Left lung (tissue), 10 donors: Measurements from ENCODE around the gene TRPM2. TPM values are rescaled to one million over a fixed set of nuclear protein-coding genes. Genes with fewer than 3 reads are reported as not detected.
A peak's percentile ranks its signal among the peaks of the same experiment; 100 is the strongest.

Experiments used
- ATAC-seq: fragments of 200-7000 bp; cut with Tn5 transposase; one replicate; pipeline ENCODE4 v1.9.1; 2020; ENCODE audit warnings: moderate library complexity
- DNase-seq, 4 donors: peaks; one replicate each; pipeline ENCODE4 v3.0.0-alpha.2; 2013 to 2020
- H3K27ac ChIP-seq, 2 donors: fragments of 200-600 bp; sonication (generic) in 1 of 2; one replicate each; pipeline versions ENCODE4 v1.5.0 to v1.8.0; 2020 to 2021
- H3K27me3 ChIP-seq, 2 donors: fragments of 200-600 bp; sonication (generic) in 1 of 2; one replicate each; pipeline versions ENCODE4 v1.5.0 to v1.8.0; 2020 to 2021
- H3K36me3 ChIP-seq, 2 donors: fragments of 200-600 bp; sonication (generic) in 1 of 2; one replicate each; pipeline versions ENCODE4 v1.5.0 to v1.8.0; 2020 to 2021
- H3K4me1 ChIP-seq, 2 donors: fragments of 200-600 bp; one replicate each; pipeline ENCODE4 v1.8.0; 2021
- H3K4me3 ChIP-seq, 2 donors: fragments of 200-600 bp; sonication (generic) in 1 of 2; one replicate each; pipeline versions ENCODE4 v1.5.0 to v1.8.0; 2020 to 2021; ENCODE audit warnings: mild to moderate bottlenecking in 1 of 2
- H3K9me3 ChIP-seq, 2 donors: fragments of 200-600 bp; sonication (generic) in 1 of 2; one replicate each; pipeline versions ENCODE4 v1.5.0 to v1.8.0; 2020 to 2021
- intact Hi-C, 2 donors: fragments of 100-400 bp; cut with DNase I; formaldehyde crosslinking; loops; one replicate each; pipeline versions ENCODE4 v1.11.2 to v1.14.2; 2022
- polyA plus RNA-seq, 6 donors: library from polyadenylated mRNA; unstranded; fragments of 120-200 nt; gene quantifications; one replicate each; pipeline ENCODE4 v1.2.1, GENCODE V29; 2013; ENCODE audit not compliant: insufficient read length in 6 of 6
- total RNA-seq, 2 donors: library from RNA; stranded (reverse); fragmentation: NEBNext Ultra II Directional; extraction: Animal tissue kit (Norgen Biotek cat#: 25700); gene quantifications; one replicate each; pipeline ENCODE4 v1.2.1, GENCODE V29; 2021
- TF ChIP-seq, protein P1 (sequence below), 2 donors: fragments of 200-600 bp; sonication (generic) in 1 of 2; IDR thresholded peaks; one replicate each; pipeline versions ENCODE4 v1.5.0 to v1.8.0; 2021; ENCODE audit warnings: antibody characterized with exemption in 2 of 2
- donor health status: DM: no; HTN: yes; CAD: no.
- donor health status: DM: no; HTN: no; CAD: no.

Gene TRPM2
- total and polyA plus RNA-seq, 8 donors, result 1.2 to 25.6 (median 1.6) TPM

DNA sequence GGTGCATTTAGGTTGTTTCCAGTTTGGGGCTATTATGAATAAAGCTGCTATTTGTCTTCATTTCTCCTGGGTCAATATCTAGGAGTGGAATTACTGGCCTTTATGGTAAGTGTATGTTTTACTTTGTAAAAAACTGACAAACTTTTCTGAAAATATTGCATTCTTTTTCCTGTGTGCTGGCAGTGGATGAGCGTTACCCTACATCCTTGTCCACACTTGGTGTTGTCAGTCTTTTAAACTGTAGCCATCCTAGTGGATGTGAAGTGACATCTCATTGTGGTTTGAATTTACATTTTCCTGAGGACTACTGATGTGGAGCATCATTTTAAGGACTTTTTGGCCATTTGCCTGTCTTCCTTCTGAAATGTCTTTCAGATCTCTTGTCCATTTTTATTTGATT, 35.9 kb downstream of the TRPM2 start:
- DNase-seq (no peak), ATAC-seq (no peak)
- H3K4me1 ChIP-seq, result peaks cover 0 to 12% of the 10 kb centered on the region in 2 donors
- TF ChIP-seq, protein P1, sequence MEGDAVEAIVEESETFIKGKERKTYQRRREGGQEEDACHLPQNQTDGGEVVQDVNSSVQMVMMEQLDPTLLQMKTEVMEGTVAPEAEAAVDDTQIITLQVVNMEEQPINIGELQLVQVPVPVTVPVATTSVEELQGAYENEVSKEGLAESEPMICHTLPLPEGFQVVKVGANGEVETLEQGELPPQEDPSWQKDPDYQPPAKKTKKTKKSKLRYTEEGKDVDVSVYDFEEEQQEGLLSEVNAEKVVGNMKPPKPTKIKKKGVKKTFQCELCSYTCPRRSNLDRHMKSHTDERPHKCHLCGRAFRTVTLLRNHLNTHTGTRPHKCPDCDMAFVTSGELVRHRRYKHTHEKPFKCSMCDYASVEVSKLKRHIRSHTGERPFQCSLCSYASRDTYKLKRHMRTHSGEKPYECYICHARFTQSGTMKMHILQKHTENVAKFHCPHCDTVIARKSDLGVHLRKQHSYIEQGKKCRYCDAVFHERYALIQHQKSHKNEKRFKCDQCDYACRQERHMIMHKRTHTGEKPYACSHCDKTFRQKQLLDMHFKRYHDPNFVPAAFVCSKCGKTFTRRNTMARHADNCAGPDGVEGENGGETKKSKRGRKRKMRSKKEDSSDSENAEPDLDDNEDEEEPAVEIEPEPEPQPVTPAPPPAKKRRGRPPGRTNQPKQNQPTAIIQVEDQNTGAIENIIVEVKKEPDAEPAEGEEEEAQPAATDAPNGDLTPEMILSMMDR (IDR thresholded peaks at IDR 0.05), result no peak
- H3K36me3 ChIP-seq, result peaks cover 0 to 28% of the 10 kb centered on the region in 2 donors
- no peak overlapping the region for H3K4me3 ChIP-seq
- intact Hi-C loops, result no loop called here
- peaks cover 0 to 30% of the 10 kb centered on the region in 2 donors for H3K9me3 ChIP-seq
- H3K27ac ChIP-seq, result no peak overlapping the region
- H3K27me3 ChIP-seq, result peaks cover 0 to 13% of the 10 kb centered on the region in 2 donors

- Histone ChIP-seq H3K4me1 (peaks cover 0 to 12% of the 10 kb centered on the region in 2 donors), H3K36me3 (peaks cover 0 to 30% of the 10 kb centered on the region in 2 donors), H3K27me3 (peaks cover 0 to 22% of the 10 kb centered on the region in 2 donors), H3K27ac (no peak overlapping the region), H3K4me3 (no peak overlapping the region), H3K9me3 (peaks cover 0 to 15% of the 10 kb centered on the region in 2 donors)
- TF ChIP-seq, protein P1 (IDR thresholded peaks at IDR 0.05), result no peak
- no peak for ATAC-seq
- intact Hi-C loops, result no loop called here
- DNase-seq, result peak in 1 of 4 donors; percentile 34
Observed at GRCh38 chr21:44390886-44391285, 37.5 kb downstream of the TRPM2 start.

DNA sequence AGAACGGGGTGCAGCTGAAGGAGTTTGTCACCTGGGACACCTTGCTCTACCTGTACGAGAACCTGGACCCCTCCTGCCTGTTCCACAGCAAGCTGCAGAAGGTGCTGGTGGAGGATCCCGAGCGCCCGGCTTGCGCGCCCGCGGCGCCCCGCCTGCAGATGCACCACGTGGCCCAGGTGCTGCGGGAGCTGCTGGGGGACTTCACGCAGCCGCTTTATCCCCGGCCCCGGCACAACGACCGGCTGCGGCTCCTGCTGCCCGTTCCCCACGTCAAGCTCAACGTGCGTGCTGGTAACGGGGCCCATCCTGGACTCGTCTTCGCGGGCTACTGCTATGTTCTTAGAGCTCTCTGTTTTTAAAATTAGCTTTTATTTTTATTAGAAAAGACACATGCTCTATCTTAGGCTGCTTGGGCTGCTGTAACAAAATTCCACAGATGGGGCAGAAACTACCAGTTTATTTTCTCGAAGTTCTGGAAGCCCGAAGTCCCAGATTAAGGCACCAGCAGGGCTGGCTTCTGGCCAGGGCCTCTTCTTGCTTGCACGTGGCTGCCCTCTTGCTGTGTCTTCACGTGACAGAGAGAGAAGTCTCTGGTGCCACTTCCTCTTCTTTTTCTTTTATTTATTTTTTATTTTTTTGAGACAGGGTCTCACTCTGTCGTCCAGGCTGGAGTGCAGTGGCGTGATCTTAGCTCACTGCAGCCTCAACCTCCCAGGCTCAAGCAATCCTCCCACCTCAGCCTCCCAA, 38.1 kb downstream of the TRPM2 start:
- peaks cover 0 to 30% of the 10 kb centered on the region in 2 donors for H3K36me3 ChIP-seq
- H3K27ac ChIP-seq, result no peak overlapping the region
- H3K9me3 ChIP-seq, result peaks cover 0 to 8% of the 10 kb centered on the region in 2 donors
- intact Hi-C loops, result no loop called here
- TF ChIP-seq, protein P1 (IDR thresholded peaks at IDR 0.05), result no peak
- H3K4me3 ChIP-seq, result no peak overlapping the region
- peaks cover 0 to 22% of the 10 kb centered on the region in 2 donors for H3K27me3 ChIP-seq
- ATAC-seq (peak; percentile 34), DNase-seq (peak in 3 of 4 donors; percentile 9 to 87 (median 86))
- H3K4me1 ChIP-seq, result peaks cover 0 to 12% of the 10 kb centered on the region in 2 donors

GRCh38 chr21:44392185-44392584, 38.8 kb downstream of the TRPM2 start:
- Histone ChIP-seq H3K4me3 (no peak overlapping the region), H3K36me3 (peaks cover 0 to 31% of the 10 kb centered on the region in 2 donors), H3K27me3 (peaks cover 0 to 22% of the 10 kb centered on the region in 2 donors), H3K4me1 (peaks cover 0 to 12% of the 10 kb centered on the region in 2 donors), H3K9me3 (peaks cover 0 to 2% of the 10 kb centered on the region in 2 donors), H3K27ac (no peak overlapping the region)
- DNase-seq, result peak in 1 of 4 donors; percentile 11
- intact Hi-C loops, result no loop called here
- TF ChIP-seq, protein P1 (IDR thresholded peaks at IDR 0.05), result no peak
- ATAC-seq, result no peak

- Histone ChIP-seq H3K4me3 (no peak overlapping the region), H3K36me3 (peaks cover 0 to 38% of the 10 kb centered on the region in 2 donors), H3K27ac (no peak overlapping the region), H3K9me3 (peaks cover 0 to 2% of the 10 kb centered on the region in 2 donors), H3K27me3 (peaks cover 0 to 22% of the 10 kb centered on the region in 2 donors), H3K4me1 (peaks cover 0 to 12% of the 10 kb centered on the region in 2 donors)
- DNase-seq (no peak), ATAC-seq (no peak)
- intact Hi-C loops, result no loop called here
- TF ChIP-seq, protein P1 (IDR thresholded peaks at IDR 0.05), result no peak
Observed at GRCh38 chr21:44392916-44393315, 39.5 kb downstream of the TRPM2 start.
